DOHH2 (cell line): Measurements from ENCODE around the gene WLS.

Experiments
- CTCF ChIP-seq: fragments of 200-600 bp; sonication (generic); IDR thresholded peaks from one replicate; pipeline ENCODE4 v1.5.1; 2014; ENCODE audit warnings: antibody characterized with exemption, mild to moderate bottlenecking, low read depth, low read length; ENCODE audit not compliant: poor library complexity, severe bottlenecking
- EZH2phosphoT487 ChIP-seq: fragments of 200-600 bp; sonication (generic); IDR thresholded peaks from 2 replicates; pipeline ENCODE4 v1.6.1; 2017; ENCODE audit warnings: borderline replicate concordance, mild to moderate bottlenecking, antibody characterized with exemption, low read length, moderate library complexity, mixed read lengths

- no peak for TF ChIP-seq CTCF
- TF ChIP-seq EZH2phosphoT487 = no peak
These were observed 51.7 kb downstream of the WLS start for GRCh38 chr1:68180441-68181164.
